22Rv1 (cell line): ENCODE data around the gene YY1AP1.

ENCODE experiments used
- H3K27ac ChIP-seq: fragments of 450-650 bp; 2 replicates; pipeline ENCODE4 v1.5.1; 2017
- CTCF ChIP-seq: fragments of 450-650 bp; IDR thresholded peaks from 2 replicates; pipeline ENCODE4 v1.5.1; 2017; ENCODE audit warnings: mild to moderate bottlenecking
- ZFX ChIP-seq: fragments of 450-650 bp; IDR thresholded peaks from 2 replicates; pipeline ENCODE4 v1.6.1; 2017; ENCODE audit warnings: antibody characterized with exemption, borderline replicate concordance

Gene YY1AP1

GRCh38 chr1:155652951-155653350, 35.6 kb downstream of the YY1AP1 start:
- TF ChIP-seq CTCF = no peak
- TF ChIP-seq ZFX = no peak
- no peak overlapping the region for H3K27ac ChIP-seq

GRCh38 chr1:155651861-155652661, 36.5 kb downstream of the YY1AP1 start:
- peak overlapping the region; percentile 78 for H3K27ac ChIP-seq
- TF ChIP-seq CTCF (no peak), ZFX (no peak)

DNA sequence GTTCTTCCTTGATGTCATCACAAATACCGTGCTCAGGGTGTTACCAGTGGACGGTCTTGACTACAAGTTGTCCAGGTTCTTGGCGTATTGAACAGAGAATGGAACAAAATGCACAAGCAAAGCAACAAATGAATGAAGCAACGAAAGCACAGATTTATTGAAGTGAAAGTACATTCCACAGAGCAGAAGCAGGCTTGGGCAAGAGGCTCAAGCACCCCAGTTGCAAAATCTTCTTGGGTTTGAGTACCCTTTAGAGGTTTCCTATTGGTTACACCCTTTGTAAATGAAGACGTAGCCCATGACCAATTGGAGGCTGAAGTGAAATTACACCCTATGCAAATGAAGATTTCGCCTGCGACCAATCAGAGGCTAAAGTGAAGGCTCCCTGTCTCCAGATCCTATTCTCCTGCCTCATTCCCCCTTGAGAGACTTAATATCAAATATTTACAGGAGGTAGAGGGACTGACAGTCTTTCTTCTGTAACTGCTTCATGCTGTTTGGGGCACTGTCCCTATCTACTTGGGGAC, 38.3 kb downstream of the YY1AP1 start:
- TF ChIP-seq CTCF (no peak), ZFX (no peak)
- H3K27ac ChIP-seq = peak overlapping the region; percentile 78

DNA sequence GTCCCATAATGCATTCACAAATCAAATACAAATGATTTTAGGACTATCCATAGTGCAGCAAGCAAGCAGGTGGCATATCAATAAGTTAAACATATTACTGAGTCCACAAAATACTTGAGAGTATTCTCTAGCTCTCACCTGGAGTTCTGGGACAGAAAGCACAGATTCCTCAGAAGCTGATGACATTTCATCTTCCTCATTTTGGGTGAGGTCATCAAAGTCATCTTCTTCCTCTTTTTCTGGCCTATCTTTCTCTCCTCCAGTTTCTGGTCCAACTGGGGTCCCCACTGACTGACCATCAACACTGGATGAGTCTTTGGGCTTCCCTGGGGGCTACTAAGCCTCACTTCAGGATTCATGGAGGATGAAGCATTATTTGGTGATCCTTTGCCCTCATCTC, 38.9 kb downstream of the YY1AP1 start:
- no peak for TF ChIP-seq ZFX
- no peak overlapping the region for H3K27ac ChIP-seq

- no peak for TF ChIP-seq CTCF
- TF ChIP-seq ZFX = no peak
- H3K27ac ChIP-seq = no peak overlapping the region
Measured at GRCh38 chr1:155648207-155649147, 40.1 kb downstream of the YY1AP1 start.

- no peak overlapping the region for H3K27ac ChIP-seq
- no peak for TF ChIP-seq CTCF
Measured at GRCh38 chr1:155646307-155646706, 42.3 kb downstream of the YY1AP1 start.

- no peak for TF ChIP-seq ZFX
- TF ChIP-seq CTCF = no peak
- H3K27ac ChIP-seq = no peak overlapping the region
Measured at GRCh38 chr1:155645648-155646047, 42.9 kb downstream of the YY1AP1 start.
